ENCODE data around the gene MED10.
"Not testable (repeated sequence)": the region's sequence is repeated elsewhere in the genome, so short reads cannot be mapped to it uniquely, and the experiment has no call there.

MED10 gene

GRCh38 chr5:6372251-6373080 lies 5.9 kb downstream of the MED10 start:
- DNase-seq: no peak

GRCh38 chr5:6371079-6371810 lies 7.1 kb downstream of the MED10 start:
- DNase-seq: no peak

DNA sequence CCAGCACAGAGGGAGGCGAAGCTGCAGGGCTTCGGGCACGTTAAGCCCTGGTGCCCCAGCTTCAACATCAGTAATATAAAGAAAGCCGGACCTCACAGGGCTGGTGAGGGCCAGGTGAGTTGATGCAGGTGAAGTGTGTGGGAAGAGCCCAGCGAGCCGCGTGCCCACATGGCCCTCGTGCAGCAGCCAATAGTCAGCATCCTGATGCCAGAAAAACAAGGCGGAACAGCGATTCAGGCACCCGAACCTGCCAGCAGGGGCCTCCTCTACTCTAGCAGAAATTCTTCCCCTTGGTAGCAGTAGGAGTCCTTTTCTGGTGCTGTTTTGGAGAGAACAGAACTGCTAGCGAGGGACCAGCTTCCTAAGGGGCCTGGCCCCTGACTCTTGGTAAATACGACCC lies 7.8 kb downstream of the MED10 start:
- DNase-seq: no peak

GRCh38 chr5:6365977-6366590 lies 12.3 kb downstream of the MED10 start:
- DNase-seq: no peak

GRCh38 chr5:6365142-6365976 lies 13.0 kb downstream of the MED10 start:
- no peak for DNase-seq

GRCh38 chr5:6363454-6364011 lies 14.8 kb downstream of the MED10 start:
- DNase-seq: not testable (repeated sequence)

GRCh38 chr5:6362846-6363245 lies 15.5 kb downstream of the MED10 start:
- DNase-seq: no peak

DNA sequence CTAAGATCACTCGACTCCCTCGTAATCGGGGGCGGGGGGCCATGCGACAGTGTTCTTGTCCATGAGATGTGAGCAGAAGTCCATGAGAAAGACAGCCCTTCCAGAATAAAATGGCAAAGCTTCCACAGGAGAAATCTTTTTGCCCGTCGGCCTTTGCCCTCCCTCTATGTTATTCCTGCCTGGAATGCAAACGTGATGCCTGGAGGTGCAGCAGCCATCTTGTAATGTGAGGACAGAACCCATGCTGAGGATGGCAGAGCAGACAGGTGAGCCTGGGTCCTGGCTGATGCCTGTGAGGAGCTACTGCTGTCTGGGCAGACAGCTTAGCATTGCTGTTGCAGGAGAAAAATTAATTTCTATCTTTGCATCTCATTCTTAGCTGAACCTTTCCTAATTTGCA lies 17.2 kb downstream of the MED10 start:
- no peak for DNase-seq

GRCh38 chr5:6360323-6361072 lies 17.8 kb downstream of the MED10 start:
- DNase-seq: no peak

- DNase-seq: no peak
Measured at GRCh38 chr5:6359555-6360322, 18.6 kb downstream of the MED10 start.

GRCh38 chr5:6358434-6358820 lies 19.9 kb downstream of the MED10 start:
- no peak for DNase-seq

GRCh38 chr5:6357817-6358433 lies 20.4 kb downstream of the MED10 start:
- not testable (repeated sequence) for DNase-seq

GRCh38 chr5:6356578-6357164 lies 21.7 kb downstream of the MED10 start:
- DNase-seq: no peak

DNA sequence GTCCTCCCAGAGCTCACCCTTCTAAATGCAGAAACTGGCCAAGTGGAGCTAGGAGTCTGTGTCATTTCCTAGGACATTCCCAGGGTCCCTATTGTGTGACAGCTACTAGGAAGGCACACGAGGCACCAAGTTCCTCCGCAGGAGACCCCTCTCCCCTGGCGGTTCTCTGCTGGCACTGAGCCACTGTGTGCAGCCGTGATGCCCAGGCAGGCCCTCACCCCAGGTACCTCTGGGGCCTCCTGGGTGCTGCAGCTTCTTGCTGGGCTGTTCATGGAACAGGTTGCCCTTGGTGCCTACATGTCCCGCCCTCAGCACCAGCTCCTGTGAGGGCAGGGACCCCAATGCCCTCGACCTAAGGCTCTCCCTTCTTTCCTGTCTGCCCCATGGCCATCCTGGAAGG lies 23.1 kb downstream of the MED10 start:
- no peak for DNase-seq

GRCh38 chr5:6354848-6355247 lies 23.5 kb downstream of the MED10 start:
- DNase-seq: no peak

DNA sequence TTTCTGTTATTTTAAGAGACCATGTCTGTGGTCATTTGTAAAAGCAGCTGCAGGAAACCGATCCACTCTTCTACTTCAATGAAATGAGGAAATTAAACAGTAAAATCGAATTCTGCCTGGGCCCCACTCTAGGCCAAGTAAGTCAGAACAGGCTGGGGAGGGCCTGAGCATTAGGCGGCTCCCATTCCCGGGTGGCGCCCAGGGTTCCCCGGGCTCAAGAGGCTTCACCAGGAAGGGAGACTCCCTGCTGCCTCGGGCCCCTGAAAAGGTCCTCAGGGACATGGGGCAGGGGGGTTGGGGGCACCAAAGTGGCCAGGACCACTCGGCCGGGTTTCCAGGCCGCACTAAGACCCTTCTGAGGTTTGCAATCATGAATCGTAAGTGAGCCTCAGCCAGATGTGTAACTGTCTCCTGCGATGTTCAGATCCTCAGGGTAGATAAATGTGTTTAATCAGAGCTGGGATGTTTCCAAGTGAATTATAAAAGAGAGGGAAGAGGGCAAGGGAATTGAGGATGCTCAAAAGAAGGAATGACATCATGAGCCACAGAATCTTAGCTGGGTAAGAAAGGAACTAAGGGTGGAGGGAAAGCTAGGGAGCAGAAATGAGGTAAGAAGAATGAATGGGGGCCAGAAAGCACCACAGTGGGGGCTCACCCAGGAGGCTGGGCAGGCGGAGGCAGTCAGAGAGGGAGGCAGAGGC lies 24.6 kb downstream of the MED10 start:
- no peak for DNase-seq

- DNase-seq: no peak
Measured at GRCh38 chr5:6350277-6351090, 27.9 kb downstream of the MED10 start.

GRCh38 chr5:6349387-6349786 lies 29.0 kb downstream of the MED10 start:
- DNase-seq: no peak

All from NCI-H510A treated with DMSO at 0.1 percent for 48 hours (cell line).